Midbrain (tissue), 1 donor: ENCODE results near the gene ZNF322.
A peak's percentile ranks its signal among the peaks of the same experiment; 100 is the strongest.

Source experiments
- DNase-seq: peaks from one replicate; lab custom pipeline; 2025; lab: John Stamatoyannopoulos, UW

Gene ZNF322

GRCh38 chr6:26613689-26614683, 45.6 kb downstream of the ZNF322 start:
- DNase-seq, result no peak

DNA sequence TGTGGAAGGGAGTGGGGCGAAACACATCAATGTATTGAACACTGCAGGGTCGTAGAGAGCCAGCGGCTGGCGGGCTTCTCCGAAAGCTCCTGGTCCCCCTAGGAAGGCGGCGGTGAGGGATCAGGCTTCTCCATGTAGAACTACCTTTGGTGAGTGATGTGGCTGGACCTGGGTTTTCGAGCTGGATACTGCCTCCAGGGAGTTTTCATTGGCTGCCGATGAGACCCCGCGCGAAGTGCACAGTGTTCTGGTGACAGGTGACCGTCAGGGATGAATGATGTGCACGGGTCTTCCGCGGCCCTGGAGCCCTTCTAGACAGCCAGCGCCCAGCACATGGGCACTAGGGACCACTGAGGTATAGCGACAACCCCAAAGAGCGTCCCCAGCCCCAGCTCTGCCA, 46.3 kb downstream of the ZNF322 start:
- no peak for DNase-seq

DNA sequence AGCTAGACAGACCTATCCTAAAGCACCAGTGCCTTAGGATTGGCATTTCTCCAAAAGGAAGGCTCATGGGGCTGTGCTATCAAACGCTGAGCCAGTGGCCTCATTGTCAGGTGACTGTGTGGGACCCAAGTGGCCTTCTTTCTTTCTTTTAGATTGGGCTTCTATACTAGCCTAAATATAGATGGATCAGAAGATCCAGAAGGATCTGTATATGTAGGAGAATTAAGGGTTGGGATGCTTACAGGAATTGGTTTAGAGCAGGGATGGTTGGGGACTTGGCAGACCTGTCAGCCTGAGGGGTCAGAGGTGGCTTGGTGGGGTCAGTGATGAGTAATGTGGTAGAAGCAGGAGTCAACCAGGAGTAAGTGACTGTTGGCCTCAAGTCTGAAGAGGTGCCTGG, 47.9 kb downstream of the ZNF322 start:
- DNase-seq, result no peak

- no peak for DNase-seq
Measured at GRCh38 chr6:26609463-26609862, 50.1 kb downstream of the ZNF322 start.

DNA sequence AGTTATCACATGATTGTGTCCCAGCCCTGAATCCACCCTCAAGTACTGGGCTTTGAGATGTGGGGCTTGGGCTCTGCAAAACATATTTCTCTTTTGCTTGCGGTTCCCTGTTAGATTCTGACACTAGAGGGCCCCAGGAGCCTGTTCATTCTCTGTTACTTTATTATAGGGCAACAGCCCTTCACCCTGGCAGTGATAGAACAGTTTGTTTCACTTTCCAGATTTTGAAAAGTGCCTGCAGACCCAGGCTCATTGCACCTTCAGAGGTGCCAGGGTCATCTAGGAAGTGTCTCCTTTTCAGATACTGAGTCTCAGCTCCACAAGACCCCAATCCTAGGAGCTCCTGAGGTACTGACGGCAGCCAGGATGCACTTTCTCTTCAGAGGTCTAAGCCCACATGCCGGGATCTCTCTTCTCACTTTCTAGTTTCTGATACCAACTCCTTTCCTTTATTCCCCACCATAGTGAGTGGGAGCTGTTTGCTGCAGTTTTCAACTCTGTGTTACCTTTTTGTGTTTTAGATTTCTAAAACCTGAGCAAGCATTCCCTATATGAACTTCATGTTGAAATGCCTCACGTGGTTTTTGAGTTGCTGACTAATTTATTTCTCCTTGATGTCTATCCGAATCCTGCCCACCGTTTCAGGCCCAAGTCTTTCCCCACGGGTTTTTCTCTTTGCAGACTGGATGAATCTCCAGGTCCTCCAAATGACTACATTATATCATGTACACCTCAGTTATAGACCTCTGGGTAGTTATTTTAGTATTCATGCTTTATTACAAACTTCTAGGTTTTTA, 51.9 kb downstream of the ZNF322 start:
- peak; percentile 52 for DNase-seq

DNA sequence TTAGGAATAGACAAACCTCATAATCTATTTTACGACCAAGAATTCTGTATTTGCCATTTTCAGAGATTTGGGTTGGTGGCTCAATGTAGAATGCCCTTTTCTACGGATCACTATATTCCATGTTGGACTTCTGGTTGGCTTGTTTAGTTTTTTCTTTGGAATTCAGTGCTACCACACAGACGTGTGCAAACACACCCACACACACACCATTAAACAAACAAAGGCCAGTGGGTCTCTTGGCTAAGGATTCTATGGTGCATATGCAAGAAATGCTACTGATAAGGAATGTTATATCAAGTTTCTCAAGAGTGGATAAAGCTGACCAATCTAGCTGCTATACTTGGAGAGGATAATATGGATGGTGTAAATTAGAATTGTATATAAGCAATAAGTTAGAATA, 54.7 kb downstream of the ZNF322 start:
- DNase-seq, result no peak

GRCh38 chr6:26604026-26604425, 55.5 kb downstream of the ZNF322 start:
- DNase-seq, result no peak

- DNase-seq, result no peak
Measured at GRCh38 chr6:26602262-26602661, 57.3 kb downstream of the ZNF322 start.

DNA sequence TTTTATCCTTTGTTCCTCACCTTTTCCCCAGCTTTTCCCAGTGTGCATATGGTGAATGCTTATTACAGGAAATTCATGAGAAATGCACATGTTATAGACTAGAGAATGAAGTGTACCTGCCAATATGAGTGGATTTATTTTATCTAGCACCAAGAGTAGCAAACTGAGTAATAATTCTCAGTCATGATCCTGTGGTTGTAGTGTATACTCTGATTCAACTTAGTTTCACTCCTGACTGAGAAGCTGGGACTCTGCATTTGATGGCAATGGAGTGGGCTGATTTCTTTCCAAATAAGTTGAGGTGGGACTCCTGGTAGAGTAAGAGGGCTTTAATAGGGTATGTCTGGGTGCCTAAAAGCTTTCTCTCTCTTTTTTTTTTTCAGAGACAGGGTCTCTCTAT, 58.8 kb downstream of the ZNF322 start:
- DNase-seq, result no peak

- no peak for DNase-seq
Measured at GRCh38 chr6:26599591-26599990, 60.0 kb downstream of the ZNF322 start.

DNA sequence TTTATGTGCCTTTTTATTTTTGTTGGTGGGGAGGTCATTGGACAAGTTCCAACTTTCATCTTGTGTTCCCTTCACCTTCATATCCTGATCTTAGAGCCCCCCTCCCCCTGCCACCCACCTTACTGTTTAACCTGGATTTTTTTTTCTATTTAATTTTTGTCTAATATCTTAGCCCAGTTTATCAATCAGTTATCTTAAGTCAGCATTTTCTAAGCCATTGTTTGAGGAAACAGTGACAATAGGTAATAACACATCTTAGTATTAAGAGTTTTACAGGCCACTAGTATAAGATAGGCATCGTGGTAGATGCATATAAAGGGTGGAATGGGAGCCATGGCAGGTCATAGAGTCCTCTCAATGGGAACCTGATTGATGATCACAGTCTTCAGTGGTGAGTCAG, 60.4 kb downstream of the ZNF322 start:
- no peak for DNase-seq

DNA sequence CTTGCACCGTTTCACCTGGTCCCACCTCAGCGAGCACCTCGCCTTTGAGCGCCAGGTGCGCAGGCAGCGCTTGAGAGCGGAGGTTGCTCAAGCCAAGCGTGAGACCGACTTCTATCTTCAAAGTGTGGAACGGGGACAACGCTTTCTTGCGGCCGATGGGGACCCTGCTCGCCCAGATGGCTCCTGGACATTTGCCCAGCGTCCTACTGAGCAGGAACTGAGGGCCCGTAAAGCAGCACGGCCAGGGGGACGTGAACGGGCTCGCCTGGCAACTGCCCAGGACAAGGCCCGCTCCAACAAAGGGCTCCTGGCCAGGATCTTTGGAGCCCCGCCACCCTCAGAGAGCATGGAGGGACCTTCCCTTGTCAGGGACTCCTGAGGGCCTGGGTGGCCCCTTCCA, 61.3 kb downstream of the ZNF322 start:
- DNase-seq, result no peak

DNA sequence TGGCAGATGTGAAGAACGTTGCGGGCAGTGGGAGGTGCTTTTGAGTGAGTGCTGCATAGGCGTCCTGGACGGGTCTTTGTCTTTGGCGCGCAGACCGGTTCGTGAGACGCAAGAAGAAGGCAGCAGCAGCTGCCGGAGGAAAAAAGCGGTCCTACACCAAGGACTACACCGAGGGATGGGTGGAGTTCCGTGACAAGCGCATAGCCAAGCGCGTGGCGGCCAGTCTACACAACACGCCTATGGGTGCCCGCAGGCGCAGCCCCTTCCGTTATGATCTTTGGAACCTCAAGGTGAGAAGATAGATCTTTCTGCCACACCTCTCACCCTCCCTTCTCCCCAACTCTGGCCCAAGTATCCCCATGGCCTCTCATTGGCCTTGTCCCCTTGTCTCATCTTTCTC, 61.7 kb downstream of the ZNF322 start:
- DNase-seq, result no peak

DNA sequence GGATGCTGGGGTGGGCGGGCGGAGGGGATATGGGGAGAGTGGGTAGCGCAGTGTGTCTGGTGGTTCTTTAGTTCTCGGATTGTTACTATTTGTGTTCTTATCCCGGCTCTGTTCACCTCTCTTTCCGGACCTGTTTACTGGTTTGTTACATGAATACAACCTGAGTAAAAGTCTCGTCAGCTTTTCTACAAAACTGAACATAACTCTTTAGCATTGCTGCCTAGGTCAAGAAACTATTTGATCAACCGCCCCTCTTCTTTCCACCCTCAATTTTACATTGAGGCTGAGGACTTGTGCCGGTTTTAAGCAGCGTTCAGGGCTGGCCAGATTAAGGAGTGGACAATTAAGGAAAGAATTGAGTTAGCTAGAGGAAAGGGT, 62.2 kb downstream of the ZNF322 start:
- no peak for DNase-seq

DNA sequence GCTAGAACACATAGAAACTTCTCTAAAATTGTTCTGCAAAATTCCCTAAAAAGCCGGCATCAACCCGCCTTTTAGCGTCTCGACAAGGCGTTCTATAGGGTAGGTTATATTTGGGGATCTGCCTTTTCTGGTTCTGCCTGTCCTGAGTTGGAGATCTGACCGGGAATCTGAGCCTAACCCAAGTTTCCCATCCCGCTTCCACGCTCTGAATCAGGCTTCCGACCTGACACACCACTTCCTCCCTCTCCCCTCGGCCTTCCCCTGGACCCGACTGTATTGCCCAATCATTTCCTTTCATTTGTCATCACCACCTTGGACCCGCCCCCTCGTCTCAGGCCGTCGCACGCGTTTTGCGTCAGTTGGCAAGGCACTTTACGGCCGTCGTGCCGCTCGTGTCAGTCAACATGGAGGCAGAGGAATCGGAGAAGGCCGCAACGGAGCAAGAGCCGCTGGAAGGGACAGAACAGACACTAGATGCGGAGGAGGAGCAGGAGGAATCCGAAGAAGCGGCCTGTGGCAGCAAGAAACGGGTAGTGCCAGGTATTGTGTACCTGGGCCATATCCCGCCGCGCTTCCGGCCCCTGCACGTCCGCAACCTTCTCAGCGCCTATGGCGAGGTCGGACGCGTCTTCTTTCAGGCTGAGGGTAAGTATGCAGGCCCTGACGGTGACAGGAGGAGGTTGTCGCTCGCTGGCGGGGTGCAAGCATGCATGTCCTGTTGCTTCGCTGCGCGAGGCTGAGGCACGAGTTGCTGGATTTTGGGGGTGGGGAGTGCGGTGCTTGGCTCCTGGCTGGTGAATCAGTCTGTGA, 62.8 kb downstream of the ZNF322 start, which contains the start of gene ABT1:
Gene ABT1, plus strand, starts transcription at position 375 of the 810 bp plus-strand sequence. Its CDS starts 30 bp downstream, at position 405.
- DNase-seq, result peak; percentile 98

- DNase-seq, result peak; percentile 91
Measured at GRCh38 chr6:26595669-26596269, 63.8 kb downstream of the ZNF322 start.

DNA sequence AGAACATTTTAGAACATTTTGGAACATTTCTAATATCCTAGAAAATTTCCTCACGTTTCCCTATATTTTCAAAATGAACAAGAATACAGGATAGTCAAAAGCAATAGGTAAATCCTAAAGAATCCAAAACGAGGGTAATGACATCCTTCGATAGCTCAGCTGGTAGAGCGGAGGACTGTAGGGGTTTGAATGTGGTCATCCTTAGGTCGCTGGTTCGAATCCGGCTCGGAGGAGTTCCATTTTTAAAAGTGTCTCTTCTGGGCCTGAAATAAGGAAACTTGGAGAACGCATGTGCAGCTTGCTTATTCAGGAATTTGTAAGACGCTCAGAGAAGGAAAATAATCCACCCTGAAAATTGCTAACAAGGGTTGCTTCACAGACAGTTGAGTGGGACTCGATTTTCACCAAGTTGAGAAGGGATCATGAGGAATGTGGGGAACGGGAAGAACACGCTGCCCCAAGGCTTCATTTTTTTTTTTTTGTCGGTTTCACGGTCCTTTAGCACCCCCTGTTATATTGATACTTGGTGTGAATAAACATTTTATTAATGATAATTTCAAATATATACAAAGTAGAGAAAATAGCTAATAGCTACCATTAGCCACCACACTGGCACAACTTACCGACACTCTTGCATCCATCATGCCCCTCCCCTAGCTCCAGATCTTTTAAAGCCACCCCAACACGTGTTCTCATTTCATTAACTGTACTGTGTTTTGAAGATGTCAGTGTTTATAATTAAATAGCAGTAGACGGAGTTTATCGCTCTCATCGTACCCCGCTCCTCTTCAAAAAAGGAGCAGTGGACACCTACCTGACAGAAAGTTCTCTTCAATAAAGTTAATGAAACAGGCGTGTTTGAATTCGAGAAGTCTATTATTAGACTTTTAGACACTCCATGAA, 64.6 kb downstream of the ZNF322 start:
- peak; percentile 46 for DNase-seq

DNA sequence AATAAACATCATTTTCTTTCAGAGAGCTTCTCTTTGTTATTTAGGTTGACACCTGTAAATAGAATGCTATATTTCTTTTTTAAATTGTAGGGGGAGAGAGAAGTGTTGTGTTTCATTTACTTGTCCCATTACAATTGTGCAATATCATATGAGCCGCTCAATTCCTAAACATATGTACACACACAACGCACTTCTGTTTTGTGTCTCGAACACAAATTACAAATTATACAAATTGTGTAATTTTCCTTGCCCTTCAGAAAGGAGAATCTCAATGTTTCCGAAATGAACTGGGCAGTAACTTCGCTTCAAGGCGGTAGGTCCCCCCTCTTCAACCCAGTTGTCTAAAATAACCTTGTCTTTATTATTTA, 65.4 kb downstream of the ZNF322 start:
- no peak for DNase-seq

GRCh38 chr6:26593278-26594130, 66.0 kb downstream of the ZNF322 start:
- DNase-seq, result no peak

DNA sequence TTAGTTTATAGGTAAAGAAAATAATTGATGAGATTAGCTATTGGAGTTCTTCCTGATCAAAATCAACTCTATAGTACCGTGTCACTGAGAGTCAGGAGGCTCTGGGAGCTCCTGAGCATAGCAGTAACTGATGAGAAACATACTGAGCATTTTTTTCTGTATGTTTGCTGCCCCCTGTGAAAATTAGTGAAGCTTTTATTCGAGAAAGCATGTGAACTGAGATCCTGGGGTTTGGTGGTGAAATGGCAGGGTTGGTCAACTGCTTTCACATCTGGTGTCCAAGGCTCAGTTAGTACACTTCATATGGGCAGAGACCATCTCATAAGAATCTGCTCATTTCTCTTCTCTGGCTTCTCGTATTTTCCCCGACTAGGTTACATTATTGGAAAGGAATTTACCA, 66.9 kb downstream of the ZNF322 start:
- no peak for DNase-seq
